ENCODE results near the gene VCL.

Gene VCL

GRCh38 chr10:73979141-73979808 is 18.6 kb upstream of the VCL start:
- TF ChIP-seq HDGF (IDR thresholded peaks at IDR 0.05; ENCODE audit: borderline replicate concordance) (no peak), BHLHE40 (IDR thresholded peaks at IDR 0.05; ENCODE audit: borderline replicate concordance) (no peak), FOXM1 (IDR thresholded peaks at IDR 0.05; ENCODE audit: borderline replicate concordance) (no peak), ZNF384 (IDR thresholded peaks at IDR 0.05) (no peak), NFRKB (IDR thresholded peaks at IDR 0.05) (no peak), FOXA1 (IDR thresholded peaks at IDR 0.05) (no peak), ELF4 (IDR thresholded peaks at IDR 0.05) (no peak), TARDBP (IDR thresholded peaks at IDR 0.05) (no peak), LEF1 (IDR thresholded peaks at IDR 0.05; ENCODE audit: borderline replicate concordance) (no peak), CTBP1 (IDR thresholded peaks at IDR 0.05; ENCODE audit: borderline replicate concordance) (no peak), ARNT (IDR thresholded peaks at IDR 0.05) (no peak), FOXK2 (IDR thresholded peaks at IDR 0.05) (no peak), SP1 (IDR thresholded peaks at IDR 0.05) (no peak), L3MBTL2 (conservative IDR thresholded peaks at IDR 0.05) (no peak), SUZ12 (IDR thresholded peaks at IDR 0.05) (no peak), PKNOX1 (IDR thresholded peaks at IDR 0.05) (no peak)
- POLR2A ChIA-PET = no interaction called here
- CTCF ChIA-PET = interaction anchor here (0.6 to 1.1 kb wide), 3 partner anchors 20 to 199 kb away, joined by 3 read pairs; no protein-coding TSS in a partner anchor
- DNase-seq (ENCODE audit: extremely low spot score) = no peak

- TF ChIP-seq BHLHE40 (IDR thresholded peaks at IDR 0.05; ENCODE audit: borderline replicate concordance) = no peak
- no peak for TF ChIP-seq FOXA1 (IDR thresholded peaks at IDR 0.05)
- TF ChIP-seq L3MBTL2 (conservative IDR thresholded peaks at IDR 0.05) = no peak
- no peak for TF ChIP-seq SUZ12 (IDR thresholded peaks at IDR 0.05)
- TF ChIP-seq ARNT (IDR thresholded peaks at IDR 0.05) = no peak
- TF ChIP-seq ZNF384 (IDR thresholded peaks at IDR 0.05) = no peak
- TF ChIP-seq LEF1 (IDR thresholded peaks at IDR 0.05; ENCODE audit: borderline replicate concordance) = no peak
- TF ChIP-seq FOXK2 (IDR thresholded peaks at IDR 0.05) = no peak
- TF ChIP-seq CTBP1 (IDR thresholded peaks at IDR 0.05; ENCODE audit: borderline replicate concordance) = no peak
- TF ChIP-seq PKNOX1 (IDR thresholded peaks at IDR 0.05) = no peak
- no peak for TF ChIP-seq ELF4 (IDR thresholded peaks at IDR 0.05)
- TF ChIP-seq TARDBP (IDR thresholded peaks at IDR 0.05) = no peak
- TF ChIP-seq NFRKB (IDR thresholded peaks at IDR 0.05) = no peak
- TF ChIP-seq SP1 (IDR thresholded peaks at IDR 0.05) = no peak
- no peak for TF ChIP-seq HDGF (IDR thresholded peaks at IDR 0.05; ENCODE audit: borderline replicate concordance)
- TF ChIP-seq FOXM1 (IDR thresholded peaks at IDR 0.05; ENCODE audit: borderline replicate concordance) = no peak
- CTCF ChIA-PET = interaction anchor here (0.6 to 1.1 kb wide), 2 partner anchors 19 to 198 kb away, joined by 3 read pairs; no protein-coding TSS in a partner anchor
- DNase-seq (ENCODE audit: extremely low spot score) = no peak
- POLR2A ChIA-PET = no interaction called here
Measured at GRCh38 chr10:73979809-73980433, 18.0 kb upstream of the VCL start.

GRCh38 chr10:73981812-73982211 is 16.1 kb upstream of the VCL start:
- TF ChIP-seq L3MBTL2 (conservative IDR thresholded peaks at IDR 0.05) (no peak), ZNF384 (IDR thresholded peaks at IDR 0.05) (no peak), TARDBP (IDR thresholded peaks at IDR 0.05) (no peak), ARNT (IDR thresholded peaks at IDR 0.05) (no peak), FOXA1 (IDR thresholded peaks at IDR 0.05) (no peak), ELF4 (IDR thresholded peaks at IDR 0.05) (no peak)
- DNase-seq (ENCODE audit: extremely low spot score) = no peak
- POLR2A ChIA-PET = no interaction called here
- CTCF ChIA-PET = interaction anchor here (0.8 to 1.0 kb wide), 2 partner anchors 25 to 102 kb away, joined by 3 read pairs; no protein-coding TSS in a partner anchor

GRCh38 chr10:73983096-73984047 is 14.5 kb upstream of the VCL start:
- TF ChIP-seq TARDBP (IDR thresholded peaks at IDR 0.05) (no peak), CTBP1 (IDR thresholded peaks at IDR 0.05; ENCODE audit: borderline replicate concordance) (no peak), BHLHE40 (IDR thresholded peaks at IDR 0.05; ENCODE audit: borderline replicate concordance) (no peak), ZNF384 (IDR thresholded peaks at IDR 0.05) (no peak), SP1 (IDR thresholded peaks at IDR 0.05) (no peak), L3MBTL2 (conservative IDR thresholded peaks at IDR 0.05) (no peak), LEF1 (IDR thresholded peaks at IDR 0.05; ENCODE audit: borderline replicate concordance) (no peak), HDGF (IDR thresholded peaks at IDR 0.05; ENCODE audit: borderline replicate concordance) (no peak), ELF4 (IDR thresholded peaks at IDR 0.05) (no peak), FOXA1 (IDR thresholded peaks at IDR 0.05) (no peak), FOXM1 (IDR thresholded peaks at IDR 0.05; ENCODE audit: borderline replicate concordance) (no peak), PKNOX1 (IDR thresholded peaks at IDR 0.05) (no peak)
- ChIA-PET CTCF (no interaction called here), POLR2A (no interaction called here)
- no peak for DNase-seq (ENCODE audit: extremely low spot score)

- DNase-seq (ENCODE audit: extremely low spot score) = no peak
- ChIA-PET CTCF (no interaction called here), POLR2A (no interaction called here)
- no peak for TF ChIP-seq CTBP1 (IDR thresholded peaks at IDR 0.05; ENCODE audit: borderline replicate concordance)
- TF ChIP-seq HDGF (IDR thresholded peaks at IDR 0.05; ENCODE audit: borderline replicate concordance) = no peak
- TF ChIP-seq ELF4 (IDR thresholded peaks at IDR 0.05) = no peak
- no peak for TF ChIP-seq SP1 (IDR thresholded peaks at IDR 0.05)
- TF ChIP-seq ARNT (IDR thresholded peaks at IDR 0.05) = no peak
- TF ChIP-seq NFRKB (IDR thresholded peaks at IDR 0.05) = no peak
- no peak for TF ChIP-seq FOXA1 (IDR thresholded peaks at IDR 0.05)
- no peak for TF ChIP-seq PKNOX1 (IDR thresholded peaks at IDR 0.05)
Measured at GRCh38 chr10:73989594-73990150, 8.2 kb upstream of the VCL start.

Data from HEK293T (cell line).